SK-N-SH (cell line): Measurements from ENCODE around the gene PFN1. TPM values are rescaled to one million over a fixed set of nuclear protein-coding genes. Genes with fewer than 3 reads are reported as not detected.

Experiments
- CTCF ChIA-PET: fragments of 300-600, 350-600 bp; formaldehyde crosslinking; extraction: SDS; loops from one replicate; lab custom pipeline; 2021; lab: Yijun Ruan, JAX
- POLR2A ChIA-PET: fragments of 350-600 bp; sonication (Branson Sonifier 250); formaldehyde crosslinking; extraction: SDS; loops from one replicate; lab custom pipeline; 2020; ENCODE audit warnings: antibody characterized with exemption, inconsistent platforms; lab: Yijun Ruan, JAX
- DNase-seq: peaks from one replicate; pipeline ENCODE4 v3.0.0; 2012
- H2AFZ ChIP-seq: fragments of 200-600 bp; sonication (generic); 2 replicates; pipeline ENCODE4 v1.8.1; 2016; ENCODE audit warnings: antibody characterized with exemption, mild to moderate bottlenecking, low read depth
- H3F3A ChIP-seq: fragments of 200-600 bp; sonication (generic); replicated peaks from 2 replicates; pipeline ENCODE3; 2016; ENCODE audit warnings: antibody characterized with exemption, mild to moderate bottlenecking; ENCODE audit not compliant: insufficient read depth
- H3K27ac ChIP-seq, 2 experiments: fragments of 200-500 bp in 1 of 2; fragments of 200-600 bp in 1 of 2; sonication (Bioruptor generic) in 1 of 2; sonication (generic), shearing (Covaris generic) in 1 of 2; 2 replicates each; pipeline versions ENCODE4 v1.5.1 to v1.6.1; 2014 to 2016; ENCODE audit warnings: low read depth in 2 of 2, inconsistent platforms in 1 of 2, low read length in 1 of 2, mild to moderate bottlenecking in 1 of 2, mixed read lengths in 1 of 2
- H3K27me3 ChIP-seq: fragments of 200-600 bp; sonication (generic), shearing (Covaris generic); 2 replicates; pipeline ENCODE4 v1.6.1; 2016; ENCODE audit warnings: mixed run types; ENCODE audit not compliant: insufficient read depth
- H3K36me3 ChIP-seq, 2 experiments: fragments of 200-500 bp in 1 of 2; fragments of 200-600 bp in 1 of 2; sonication (Bioruptor generic) in 1 of 2; sonication (generic) in 1 of 2; replicated peaks in 1 of 2; 2 replicates each; pipeline versions ENCODE3 to v1.5.1; 2014 to 2016; ENCODE audit warnings: low read length in 1 of 2, mild to moderate bottlenecking in 1 of 2; ENCODE audit not compliant: insufficient read depth in 2 of 2, control insufficient read depth in 1 of 2
- H3K4me1 ChIP-seq, 2 experiments: fragments of 200-500 bp in 1 of 2; fragments of 200-600 bp in 1 of 2; sonication (Bioruptor generic) in 1 of 2; sonication (generic), shearing (Covaris generic) in 1 of 2; 2 replicates each; pipeline versions ENCODE4 v1.5.1 to v1.6.1; 2014 to 2016; ENCODE audit warnings: low read depth in 1 of 2, low read length in 1 of 2, mixed run types in 1 of 2; ENCODE audit not compliant: insufficient read depth in 2 of 2, control insufficient read depth in 1 of 2
- H3K4me2 ChIP-seq: fragments of 200-600 bp; sonication (generic), shearing (Covaris generic); 2 replicates; pipeline ENCODE4 v1.6.1; 2017; ENCODE audit warnings: mixed run types
- H3K4me3 ChIP-seq, 2 experiments: fragments of 200-500 bp in 1 of 2; fragments of 200-600 bp in 1 of 2; sonication (Bioruptor generic) in 1 of 2; sonication (generic), shearing (Covaris generic) in 1 of 2; 2 replicates each; pipeline versions ENCODE4 v1.5.1 to v1.8.1; 2014 to 2016; ENCODE audit warnings: low read depth in 2 of 2, inconsistent platforms in 1 of 2, low read length in 1 of 2, mild to moderate bottlenecking in 1 of 2, mixed read lengths in 1 of 2, moderate library complexity in 1 of 2
- H3K79me2 ChIP-seq: fragments of 200-600 bp; sonication (generic); 2 replicates; pipeline ENCODE4 v1.8.1; 2017; ENCODE audit warnings: mild to moderate bottlenecking; ENCODE audit not compliant: insufficient read depth
- H3K9ac ChIP-seq: fragments of 200-600 bp; sonication (generic); 2 replicates; pipeline ENCODE4 v1.6.1; 2017; ENCODE audit warnings: mixed run types
- H3K9me2 ChIP-seq: fragments of 200-600 bp; sonication (generic); 2 replicates; pipeline ENCODE4 v1.6.1; 2017; ENCODE audit warnings: mixed run types
- H3K9me3 ChIP-seq: fragments of 200-600 bp; sonication (generic); 2 replicates; pipeline ENCODE4 v1.6.1; 2017; ENCODE audit warnings: mixed run types, mild to moderate bottlenecking, moderate library complexity
- H4K20me1 ChIP-seq: fragments of 200-600 bp; sonication (generic); 2 replicates; pipeline ENCODE4 v1.6.1; 2017; ENCODE audit warnings: mild to moderate bottlenecking, mixed run types; ENCODE audit not compliant: insufficient read depth
- ELF1 ChIP-seq: IDR thresholded peaks from 2 replicates; pipeline ENCODE4 v1.4.0; 2012
- FOXM1 ChIP-seq: IDR thresholded peaks from 2 replicates; pipeline ENCODE4 v1.4.0; 2012; ENCODE audit warnings: low read depth, mild to moderate bottlenecking
- MAX ChIP-seq: IDR thresholded peaks from 2 replicates; pipeline ENCODE4 v1.4.0; 2012; ENCODE audit warnings: low read depth
- MEF2A ChIP-seq: IDR thresholded peaks from 2 replicates; pipeline ENCODE4 v1.4.0; 2012; ENCODE audit warnings: low read depth, borderline replicate concordance
- NRF1 ChIP-seq: IDR thresholded peaks from 2 replicates; pipeline ENCODE4 v1.6.1; 2012; ENCODE audit warnings: low read depth, mild to moderate bottlenecking, low read length
- POLR2AphosphoS5 ChIP-seq: IDR thresholded peaks from 2 replicates; pipeline ENCODE4 v1.6.1; 2012; ENCODE audit warnings: low read depth, low read length
- RCOR1 ChIP-seq: fragments of 150-350 bp; IDR thresholded peaks from 2 replicates; pipeline ENCODE4 v1.6.1; 2017; ENCODE audit warnings: antibody characterized with exemption, low read length
- RXRA ChIP-seq: IDR thresholded peaks from 2 replicates; pipeline ENCODE4 v1.4.0; 2012; ENCODE audit warnings: low read depth, mild to moderate bottlenecking, borderline replicate concordance
- SIN3A ChIP-seq: IDR thresholded peaks from 2 replicates; pipeline ENCODE4 v1.6.1; 2012; ENCODE audit warnings: low read depth, mild to moderate bottlenecking, low read length, moderate library complexity, borderline replicate concordance
- SMC3 ChIP-seq: IDR thresholded peaks from 2 replicates; pipeline ENCODE4 v1.6.1; 2012; ENCODE audit warnings: low read depth, low read length, improper control_type of control experiment
- USF1 ChIP-seq: IDR thresholded peaks from 2 replicates; pipeline ENCODE4 v1.4.0; 2012; ENCODE audit warnings: low read depth, borderline replicate concordance
- WGBS: methylation state at CpG from one replicate; pipeline ENCODE4 v1.1.6; 2017; ENCODE audit warnings: low lambda C conversion rate; 5-methylcytosine and 5-hydroxymethylcytosine counted together
- polyA plus RNA-seq, 3 experiments: library from polyadenylated mRNA; depleted of rRNA; stranded (reverse); fragments of >200 nt; gene quantifications; 2 replicates each; pipeline ENCODE4 v1.2.3, GENCODE V29; 2012

Gene PFN1
- polyA plus RNA-seq, 1 of the 3 experiments (the other 2 are of a cell fraction), result 2,484 TPM

GRCh38 chr17:4973256-4974114 lies 25.2 kb upstream of the PFN1 start:
- Histone ChIP-seq H3K9ac (no peak overlapping the region), H3K4me1 (peaks cover 9 to 14% of the 10 kb centered on the region in 2 experiments; a peak in 2 of 4 replicates), H3K27ac (no peak overlapping the region), H3K27me3 (no peaks in the 10 kb centered on the region), H3K9me3 (no peaks in the 10 kb centered on the region), H3K79me2 (peaks cover 18% of the 10 kb centered on the region), H2AFZ (no peak overlapping the region), H3K4me3 (no peak overlapping the region), H3F3A (peaks cover 7% of the 10 kb centered on the region), H3K9me2 (no peaks in the 10 kb centered on the region), H4K20me1 (no peaks in the 10 kb centered on the region), H3K36me3 (peaks cover 23 to 42% of the 10 kb centered on the region in 2 experiments), H3K4me2 (no peak overlapping the region)
- CTCF ChIA-PET, result interaction anchor here (1.1 to 6.6 kb wide), 5 partner anchors 7 to 89 kb away, joined by 3 to 52 read pairs (median 4); partner anchors contain the start of genes CHRNE and KIF1C
- POLR2A ChIA-PET, result no interaction called here
- DNase-seq, result no peak
- 89% methylated on average over 8 of the region's 10 CpGs for WGBS
- no peak for TF ChIP-seq NRF1
- TF ChIP-seq MEF2A, result no peak
- TF ChIP-seq ELF1, result no peak
- no peak for TF ChIP-seq RCOR1
- no peak for TF ChIP-seq MAX
- TF ChIP-seq POLR2AphosphoS5, result no peak
- no peak for TF ChIP-seq FOXM1

GRCh38 chr17:4972752-4973151 lies 24.4 kb upstream of the PFN1 start:
- Histone ChIP-seq H3K36me3 (peaks cover 18 to 35% of the 10 kb centered on the region in 2 experiments), H3K4me2 (no peak overlapping the region), H3K4me3 (no peak overlapping the region), H3K27ac (no peak overlapping the region), H3K79me2 (peaks cover 22% of the 10 kb centered on the region), H3F3A (peaks cover 7% of the 10 kb centered on the region), H3K27me3 (no peaks in the 10 kb centered on the region), H4K20me1 (no peaks in the 10 kb centered on the region), H2AFZ (no peak overlapping the region), H3K9me3 (no peaks in the 10 kb centered on the region), H3K9me2 (no peaks in the 10 kb centered on the region), H3K4me1 (peaks cover 9 to 14% of the 10 kb centered on the region in 2 experiments; a peak in 2 of 4 replicates), H3K9ac (no peak overlapping the region)
- ChIA-PET POLR2A (interaction anchor here (1.1 kb wide), 1 partner anchor 8 kb away, joined by 3 read pairs; no protein-coding TSS in a partner anchor), CTCF (interaction anchor here (1.1 to 6.6 kb wide), 4 partner anchors 7 to 69 kb away, joined by 3 to 52 read pairs (median 22); partner anchors contain the start of genes CAMTA2, CHRNE and KIF1C)
- WGBS, result 93% methylated on average over 10 of the region's 12 CpGs
- no peak for DNase-seq
- TF ChIP-seq SMC3 (no peak), RXRA (no peak), SIN3A (no peak), NRF1 (no peak), USF1 (no peak)
- TF ChIP-seq, all 33 proteins: peak for 0
